Mucosa of stomach (tissue), 1 donor: ENCODE data around the gene SLC26A8.

Experiments
- H3K27me3 ChIP-seq: one replicate; pipeline ENCODE4 v1.7.0; 2013; ENCODE audit warnings: mild to moderate bottlenecking, low read length; ENCODE audit not compliant: control insufficient read depth, insufficient read depth
- H3K36me3 ChIP-seq: one replicate; pipeline ENCODE4 v1.7.0; 2013; ENCODE audit warnings: low read length; ENCODE audit not compliant: control insufficient read depth, insufficient read depth
- H3K4me1 ChIP-seq: one replicate; pipeline ENCODE4 v1.7.0; 2013; ENCODE audit warnings: mild to moderate bottlenecking, low read length; ENCODE audit not compliant: control insufficient read depth, insufficient read depth
- H3K4me3 ChIP-seq: one replicate; pipeline ENCODE4 v1.7.0; 2013; ENCODE audit warnings: low read length
- H3K9ac ChIP-seq: one replicate; pipeline ENCODE4 v1.7.0; 2013; ENCODE audit warnings: mild to moderate bottlenecking, low read length, moderate library complexity
- H3K9me3 ChIP-seq: one replicate; pipeline ENCODE4 v1.7.0; 2013; ENCODE audit warnings: mild to moderate bottlenecking, low read length, moderate library complexity; ENCODE audit not compliant: control insufficient read depth
- donor health status: Pancreatic carcinoma.

Gene SLC26A8

GRCh38 chr6:36064770-36065396, 40.4 kb upstream of the SLC26A8 start:
- no peaks in the 10 kb centered on the region for H3K36me3 ChIP-seq
- no peaks in the 10 kb centered on the region for H3K9me3 ChIP-seq
- no peak overlapping the region for H3K9ac ChIP-seq
- no peak overlapping the region for H3K4me3 ChIP-seq
- peaks cover 36% of the 10 kb centered on the region for H3K4me1 ChIP-seq
- H3K27me3 ChIP-seq: no peaks in the 10 kb centered on the region

- H3K36me3 ChIP-seq: no peaks in the 10 kb centered on the region
- peaks cover 38% of the 10 kb centered on the region for H3K4me1 ChIP-seq
- H3K9me3 ChIP-seq: no peaks in the 10 kb centered on the region
- H3K9ac ChIP-seq: no peak overlapping the region
- H3K4me3 ChIP-seq: no peak overlapping the region
- H3K27me3 ChIP-seq: no peaks in the 10 kb centered on the region
Measured at GRCh38 chr6:36063318-36064060, 39.0 kb upstream of the SLC26A8 start.

DNA sequence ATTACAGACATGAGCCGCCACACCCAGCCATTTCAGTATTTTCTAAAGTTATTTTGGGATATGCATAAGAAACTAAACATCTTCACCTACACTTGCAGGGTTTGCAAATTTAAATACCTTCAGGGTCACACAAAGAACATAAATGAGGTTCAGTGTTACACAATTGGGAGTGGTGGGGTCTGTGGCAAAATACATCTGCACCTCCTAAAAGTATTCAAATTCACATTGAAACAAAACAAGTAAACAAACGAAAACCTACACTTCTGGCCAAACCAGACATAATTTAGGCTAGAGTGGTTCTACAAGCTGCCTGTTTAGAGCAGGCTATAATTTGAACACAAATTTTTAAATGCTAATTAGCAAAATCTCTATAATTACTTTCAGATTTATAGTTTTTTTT, 37.8 kb upstream of the SLC26A8 start:
- no peak overlapping the region for H3K9ac ChIP-seq
- peaks cover 33% of the 10 kb centered on the region for H3K4me1 ChIP-seq
- no peaks in the 10 kb centered on the region for H3K27me3 ChIP-seq

DNA sequence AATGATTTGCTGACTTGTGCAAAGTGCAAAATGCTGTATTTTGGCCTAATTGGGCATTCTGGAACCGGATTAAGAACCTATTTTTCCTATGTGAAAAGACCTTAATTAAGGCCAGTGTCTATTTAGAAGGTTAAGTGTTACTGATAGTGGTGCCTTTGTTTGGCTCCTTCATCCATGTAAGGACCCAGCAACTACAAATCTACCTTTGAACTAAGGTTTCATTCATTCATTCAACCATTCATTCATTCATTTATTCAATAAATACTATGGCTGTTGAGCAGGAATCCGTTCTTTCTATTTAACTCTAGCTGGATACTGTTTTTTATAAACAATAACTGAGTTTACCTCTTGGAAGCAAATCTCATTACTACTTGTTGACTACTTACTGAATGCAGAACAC, 36.8 kb upstream of the SLC26A8 start:
- no peak overlapping the region for H3K9ac ChIP-seq
- H3K4me3 ChIP-seq: no peak overlapping the region
- H3K9me3 ChIP-seq: no peaks in the 10 kb centered on the region
- H3K27me3 ChIP-seq: no peaks in the 10 kb centered on the region
- H3K4me1 ChIP-seq: peaks cover 23% of the 10 kb centered on the region
- H3K36me3 ChIP-seq: no peaks in the 10 kb centered on the region

More for the DNA sequence above, 37.8 kb upstream of the SLC26A8 start:
- Histone ChIP-seq H3K9me3 (no peaks in the 10 kb centered on the region), H3K4me3 (no peak overlapping the region), H3K36me3 (no peaks in the 10 kb centered on the region)

DNA sequence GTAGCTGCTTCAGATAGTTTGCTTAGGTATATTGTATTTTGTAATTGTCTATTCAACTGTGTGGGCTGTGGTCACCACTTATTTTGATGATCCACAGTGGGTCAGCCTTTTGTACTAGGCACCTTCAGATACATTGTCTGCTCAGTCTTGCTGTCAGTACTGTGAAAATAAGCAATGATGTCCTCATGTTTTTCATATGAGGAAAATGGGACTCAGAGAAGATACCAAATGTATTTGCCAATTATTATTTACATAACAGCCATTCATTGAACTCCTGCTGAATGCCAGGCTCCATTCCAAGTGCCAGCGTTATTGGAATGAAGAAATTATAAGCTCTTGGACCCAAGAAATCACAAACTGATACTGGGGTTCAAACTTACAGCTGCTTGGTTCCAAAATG, 31.7 kb upstream of the SLC26A8 start:
- Histone ChIP-seq H3K36me3 (no peaks in the 10 kb centered on the region), H3K4me1 (peaks cover 22% of the 10 kb centered on the region), H3K4me3 (no peak overlapping the region), H3K27me3 (no peaks in the 10 kb centered on the region), H3K9me3 (no peaks in the 10 kb centered on the region), H3K9ac (no peak overlapping the region)

- H3K36me3 ChIP-seq: no peaks in the 10 kb centered on the region
- H3K9me3 ChIP-seq: no peaks in the 10 kb centered on the region
- no peaks in the 10 kb centered on the region for H3K27me3 ChIP-seq
- peaks cover 30% of the 10 kb centered on the region for H3K4me1 ChIP-seq
- H3K4me3 ChIP-seq: no peak overlapping the region
- H3K9ac ChIP-seq: no peak overlapping the region
Measured at GRCh38 chr6:36054956-36055355, 30.5 kb upstream of the SLC26A8 start.

GRCh38 chr6:36054415-36054814, 30.0 kb upstream of the SLC26A8 start:
- Histone ChIP-seq H3K9me3 (no peaks in the 10 kb centered on the region), H3K4me1 (peaks cover 32% of the 10 kb centered on the region), H3K27me3 (no peaks in the 10 kb centered on the region), H3K9ac (no peak overlapping the region), H3K4me3 (no peak overlapping the region), H3K36me3 (no peaks in the 10 kb centered on the region)

- Histone ChIP-seq H3K27me3 (no peaks in the 10 kb centered on the region), H3K36me3 (no peaks in the 10 kb centered on the region), H3K9ac (no peak overlapping the region), H3K4me1 (peaks cover 32% of the 10 kb centered on the region), H3K9me3 (no peaks in the 10 kb centered on the region), H3K4me3 (no peak overlapping the region)
Measured at GRCh38 chr6:36053878-36054277, 29.4 kb upstream of the SLC26A8 start.

DNA sequence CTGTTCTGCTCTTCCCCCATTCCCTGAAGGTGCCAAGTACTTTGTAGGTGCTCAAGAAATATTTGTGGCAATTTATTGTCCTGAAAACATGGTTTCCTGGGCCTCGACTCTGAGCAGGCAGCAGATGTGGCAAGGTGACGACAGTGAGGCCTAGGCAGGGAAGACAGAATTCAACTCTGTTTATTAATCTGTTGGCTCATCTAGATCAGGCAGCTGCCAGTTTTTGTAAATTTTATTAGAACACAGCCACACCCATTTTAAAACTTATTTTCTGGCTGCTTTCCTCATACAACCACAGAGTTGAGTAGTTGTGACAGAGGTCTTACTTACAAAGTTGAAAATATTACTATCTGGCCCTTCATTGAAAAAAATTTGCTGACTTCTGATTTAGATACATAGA, 27.7 kb upstream of the SLC26A8 start:
- peaks cover 35% of the 10 kb centered on the region for H3K4me1 ChIP-seq

GRCh38 chr6:36050947-36051710, 26.7 kb upstream of the SLC26A8 start:
- H3K4me1 ChIP-seq: peaks cover 40% of the 10 kb centered on the region

More for the DNA sequence above, 27.7 kb upstream of the SLC26A8 start:
- H3K9ac ChIP-seq: no peak overlapping the region
- no peaks in the 10 kb centered on the region for H3K36me3 ChIP-seq
- H3K27me3 ChIP-seq: no peaks in the 10 kb centered on the region
- H3K4me3 ChIP-seq: no peak overlapping the region
- H3K9me3 ChIP-seq: no peaks in the 10 kb centered on the region

DNA sequence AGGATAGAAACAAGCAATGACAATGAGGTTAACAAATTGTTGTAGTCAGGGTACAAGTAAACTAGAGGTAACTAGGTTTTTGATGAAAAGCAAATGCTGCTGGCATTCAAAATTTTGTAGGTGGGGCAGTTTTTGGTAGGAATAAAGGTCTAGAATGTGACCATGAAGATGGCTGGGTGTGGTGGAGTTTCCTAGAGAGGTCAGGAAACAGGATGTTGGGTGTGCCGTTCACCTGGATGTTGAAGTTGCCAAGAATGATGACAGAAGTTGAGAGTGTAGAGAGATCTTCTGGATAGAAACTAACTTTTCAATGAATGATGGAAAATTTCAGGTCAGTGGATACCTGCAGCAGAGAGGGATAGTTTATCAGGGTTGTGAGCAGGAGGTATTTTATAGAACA, 25.9 kb upstream of the SLC26A8 start:
- Histone ChIP-seq H3K36me3 (no peaks in the 10 kb centered on the region), H3K4me3 (no peak overlapping the region), H3K9me3 (no peaks in the 10 kb centered on the region), H3K4me1 (peaks cover 40% of the 10 kb centered on the region), H3K9ac (no peak overlapping the region), H3K27me3 (no peaks in the 10 kb centered on the region)

More at GRCh38 chr6:36050947-36051710, 26.7 kb upstream of the SLC26A8 start:
- Histone ChIP-seq H3K9ac (no peak overlapping the region), H3K36me3 (no peaks in the 10 kb centered on the region), H3K27me3 (no peaks in the 10 kb centered on the region), H3K4me3 (no peak overlapping the region), H3K9me3 (no peaks in the 10 kb centered on the region)

DNA sequence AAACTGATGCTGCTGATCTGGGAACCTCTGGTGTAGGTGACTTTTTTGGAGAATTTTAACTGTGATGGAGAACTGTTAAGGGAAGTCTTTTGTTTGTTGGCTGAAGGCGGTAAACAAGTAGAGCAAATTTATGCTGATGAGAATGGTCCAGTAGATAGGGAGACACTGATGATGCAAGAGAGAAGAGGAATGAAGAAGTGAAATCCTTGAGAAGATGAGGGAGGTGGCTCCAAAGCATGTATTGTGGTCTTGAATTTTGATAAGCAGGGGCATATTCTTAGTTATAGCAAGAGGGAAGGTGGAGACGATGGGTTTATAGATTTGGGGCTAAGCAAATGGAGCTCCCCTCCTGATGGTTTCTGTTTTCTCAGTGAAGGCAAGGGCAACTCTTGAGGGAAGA, 25.1 kb upstream of the SLC26A8 start:
- Histone ChIP-seq H3K4me3 (no peak overlapping the region), H3K27me3 (no peaks in the 10 kb centered on the region), H3K9ac (no peak overlapping the region), H3K4me1 (peaks cover 38% of the 10 kb centered on the region), H3K9me3 (no peaks in the 10 kb centered on the region), H3K36me3 (no peaks in the 10 kb centered on the region)
